Skeletal muscle satellite cell (primary cell): ENCODE results near the gene CAMSAP2.

ENCODE experiments used
- H3K27me3 ChIP-seq: 2 replicates; pipeline ENCODE4 v1.7.0; 2013; ENCODE audit warnings: low read length; ENCODE audit not compliant: control insufficient read depth, insufficient read depth
- H3K36me3 ChIP-seq: 2 replicates; pipeline ENCODE4 v1.7.0; 2013; ENCODE audit warnings: mild to moderate bottlenecking, control low read depth, low read length; ENCODE audit not compliant: insufficient read depth
- H3K4me1 ChIP-seq: 2 replicates; pipeline ENCODE4 v1.7.0; 2013; ENCODE audit warnings: low read length; ENCODE audit not compliant: control insufficient read depth, insufficient read depth
- H3K4me2 ChIP-seq: 2 replicates; pipeline ENCODE4 v1.7.0; 2013; ENCODE audit warnings: mild to moderate bottlenecking, low read length
- H3K4me3 ChIP-seq: 2 replicates; pipeline ENCODE4 v1.7.0; 2013; ENCODE audit warnings: low read length
- H3K9ac ChIP-seq: 2 replicates; pipeline ENCODE4 v1.7.0; 2013; ENCODE audit warnings: mild to moderate bottlenecking, low read depth, low read length, moderate library complexity
- H3K9me3 ChIP-seq: replicated peaks from 2 replicates; pipeline ENCODE4 v1.7.0; 2013; ENCODE audit warnings: mild to moderate bottlenecking, control low read depth, low read length

CAMSAP2 gene

GRCh38 chr1:200873671-200874397, 135.1 kb downstream of the CAMSAP2 start:
- H3K36me3 ChIP-seq = no peaks in the 10 kb centered on the region
- H3K4me1 ChIP-seq = peaks cover 8% of the 10 kb centered on the region
- H3K27me3 ChIP-seq = peaks cover 81% of the 10 kb centered on the region
- no peaks in the 10 kb centered on the region for H3K9me3 ChIP-seq
- H3K4me3 ChIP-seq = peak overlapping the region; percentile 55
- H3K4me2 ChIP-seq = peak overlapping the region; percentile 86
- H3K9ac ChIP-seq = no peak overlapping the region

- H3K36me3 ChIP-seq = no peaks in the 10 kb centered on the region
- H3K9ac ChIP-seq = no peak overlapping the region
- H3K27me3 ChIP-seq = peaks cover 76% of the 10 kb centered on the region
- no peak overlapping the region for H3K4me2 ChIP-seq
- H3K4me3 ChIP-seq = no peak overlapping the region
- H3K4me1 ChIP-seq = peaks cover 8% of the 10 kb centered on the region
- H3K9me3 ChIP-seq = no peaks in the 10 kb centered on the region
Measured at GRCh38 chr1:200874694-200875093, 136.0 kb downstream of the CAMSAP2 start.

- no peak overlapping the region for H3K4me3 ChIP-seq
- H3K4me2 ChIP-seq = no peak overlapping the region
- H3K9me3 ChIP-seq = no peaks in the 10 kb centered on the region
- no peaks in the 10 kb centered on the region for H3K36me3 ChIP-seq
- peaks cover 8% of the 10 kb centered on the region for H3K4me1 ChIP-seq
- H3K9ac ChIP-seq = no peak overlapping the region
- H3K27me3 ChIP-seq = peaks cover 78% of the 10 kb centered on the region
Measured at GRCh38 chr1:200875416-200875815, 136.7 kb downstream of the CAMSAP2 start.

GRCh38 chr1:200877010-200877409, 138.3 kb downstream of the CAMSAP2 start:
- H3K9me3 ChIP-seq = no peaks in the 10 kb centered on the region
- peaks cover 71% of the 10 kb centered on the region for H3K27me3 ChIP-seq
- no peak overlapping the region for H3K9ac ChIP-seq
- no peaks in the 10 kb centered on the region for H3K36me3 ChIP-seq
- peaks cover 8% of the 10 kb centered on the region for H3K4me1 ChIP-seq
- no peak overlapping the region for H3K4me3 ChIP-seq
- no peak overlapping the region for H3K4me2 ChIP-seq

- Histone ChIP-seq H3K4me1 (peaks cover 8% of the 10 kb centered on the region), H3K9me3 (no peaks in the 10 kb centered on the region), H3K27me3 (peaks cover 63% of the 10 kb centered on the region), H3K9ac (no peak overlapping the region), H3K4me3 (no peak overlapping the region), H3K36me3 (no peaks in the 10 kb centered on the region), H3K4me2 (no peak overlapping the region)
Measured at GRCh38 chr1:200877839-200878551, 139.3 kb downstream of the CAMSAP2 start.

- no peaks in the 10 kb centered on the region for H3K4me1 ChIP-seq
- H3K4me2 ChIP-seq = no peak overlapping the region
- H3K9ac ChIP-seq = no peak overlapping the region
- H3K4me3 ChIP-seq = no peak overlapping the region
- no peaks in the 10 kb centered on the region for H3K36me3 ChIP-seq
- H3K9me3 ChIP-seq = no peaks in the 10 kb centered on the region
- peaks cover 43% of the 10 kb centered on the region for H3K27me3 ChIP-seq
Measured at GRCh38 chr1:200880212-200880611, 141.5 kb downstream of the CAMSAP2 start.

- no peaks in the 10 kb centered on the region for H3K36me3 ChIP-seq
- H3K9ac ChIP-seq = no peak overlapping the region
- H3K4me2 ChIP-seq = no peak overlapping the region
- H3K4me3 ChIP-seq = no peak overlapping the region
- H3K4me1 ChIP-seq = no peaks in the 10 kb centered on the region
- peaks cover 21% of the 10 kb centered on the region for H3K27me3 ChIP-seq
- no peaks in the 10 kb centered on the region for H3K9me3 ChIP-seq
Measured at GRCh38 chr1:200883118-200883517, 144.4 kb downstream of the CAMSAP2 start.

- Histone ChIP-seq H3K9me3 (no peaks in the 10 kb centered on the region), H3K27me3 (peaks cover 15% of the 10 kb centered on the region), H3K4me2 (no peak overlapping the region), H3K4me3 (no peak overlapping the region), H3K36me3 (no peaks in the 10 kb centered on the region), H3K4me1 (no peaks in the 10 kb centered on the region), H3K9ac (no peak overlapping the region)
Measured at GRCh38 chr1:200885623-200886402, 147.1 kb downstream of the CAMSAP2 start.

GRCh38 chr1:200886594-200886993, 147.9 kb downstream of the CAMSAP2 start:
- Histone ChIP-seq H3K9ac (no peak overlapping the region), H3K4me1 (peaks cover under 1% of the 10 kb centered on the region), H3K9me3 (no peaks in the 10 kb centered on the region), H3K4me2 (no peak overlapping the region), H3K36me3 (no peaks in the 10 kb centered on the region), H3K4me3 (no peak overlapping the region), H3K27me3 (peaks cover 14% of the 10 kb centered on the region)

GRCh38 chr1:200887036-200887435, 148.3 kb downstream of the CAMSAP2 start:
- H3K4me3 ChIP-seq = no peak overlapping the region
- no peak overlapping the region for H3K4me2 ChIP-seq
- H3K9me3 ChIP-seq = no peaks in the 10 kb centered on the region
- H3K9ac ChIP-seq = no peak overlapping the region
- no peaks in the 10 kb centered on the region for H3K36me3 ChIP-seq
- peaks cover 5% of the 10 kb centered on the region for H3K4me1 ChIP-seq
- peaks cover 16% of the 10 kb centered on the region for H3K27me3 ChIP-seq

- no peak overlapping the region for H3K9ac ChIP-seq
- H3K9me3 ChIP-seq = no peaks in the 10 kb centered on the region
- peaks cover 17% of the 10 kb centered on the region for H3K27me3 ChIP-seq
- peaks cover 5% of the 10 kb centered on the region for H3K4me1 ChIP-seq
- no peaks in the 10 kb centered on the region for H3K36me3 ChIP-seq
- no peak overlapping the region for H3K4me3 ChIP-seq
- no peak overlapping the region for H3K4me2 ChIP-seq
Measured at GRCh38 chr1:200887772-200888348, 149.2 kb downstream of the CAMSAP2 start.
